Daoy (cell line): ENCODE results near the gene STAC3. TPM values are rescaled to one million over a fixed set of nuclear protein-coding genes. Genes with fewer than 3 reads are reported as not detected.
A peak's percentile ranks its signal among the peaks of the same experiment; 100 is the strongest.

Source experiments
- DNase-seq: peaks from one replicate; pipeline ENCODE4 v3.0.0-alpha.2; 2015; ENCODE audit warnings: low read depth
- total RNA-seq: library from RNA; depleted of rRNA; stranded (reverse); fragments of >200 nt; shearing (Covaris generic); gene quantifications from 2 replicates; pipeline ENCODE4 v1.2.3, GENCODE V29; 2014

Gene STAC3
- total RNA-seq, 1 experiment from 2014 or later, result 0.69 TPM

DNA sequence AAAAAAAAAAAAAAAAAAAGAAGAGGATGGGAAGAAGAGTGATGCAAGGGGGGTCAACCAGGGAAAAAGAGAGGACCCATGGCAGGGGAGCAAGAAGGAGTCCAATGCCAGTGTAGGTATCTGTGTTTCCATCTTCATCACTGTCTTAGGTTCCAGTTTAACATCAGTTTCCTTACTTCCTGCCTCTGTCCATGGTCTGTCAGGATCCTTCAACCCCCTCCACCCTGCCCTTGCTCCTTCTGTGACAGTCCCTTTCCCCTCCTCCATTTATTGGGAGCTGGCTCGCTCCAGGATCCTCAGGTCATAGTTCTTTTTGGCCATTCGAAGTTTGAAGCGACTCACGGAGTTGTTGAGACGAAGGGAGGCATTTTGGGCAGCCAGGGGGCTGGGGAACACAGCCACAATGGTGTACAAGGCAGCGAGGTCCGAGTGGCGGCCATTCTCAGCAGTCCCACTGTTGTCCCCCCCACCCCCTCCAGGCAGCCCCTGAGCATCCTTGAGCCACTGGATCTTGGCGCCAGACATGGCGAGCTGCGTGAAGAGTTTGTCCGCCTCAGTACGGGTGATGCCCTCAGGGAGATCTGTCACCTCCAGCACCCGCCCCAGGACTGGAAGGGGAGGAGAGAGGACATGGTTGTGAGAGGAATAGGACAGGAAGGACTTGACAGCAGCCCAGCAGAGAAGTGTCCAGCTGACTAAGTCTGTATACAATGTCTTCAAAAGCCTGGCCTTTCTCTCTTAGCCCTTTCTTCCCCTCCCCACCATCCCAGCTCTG, 3.7 kb upstream of the STAC3 start:
- no peak for DNase-seq

DNA sequence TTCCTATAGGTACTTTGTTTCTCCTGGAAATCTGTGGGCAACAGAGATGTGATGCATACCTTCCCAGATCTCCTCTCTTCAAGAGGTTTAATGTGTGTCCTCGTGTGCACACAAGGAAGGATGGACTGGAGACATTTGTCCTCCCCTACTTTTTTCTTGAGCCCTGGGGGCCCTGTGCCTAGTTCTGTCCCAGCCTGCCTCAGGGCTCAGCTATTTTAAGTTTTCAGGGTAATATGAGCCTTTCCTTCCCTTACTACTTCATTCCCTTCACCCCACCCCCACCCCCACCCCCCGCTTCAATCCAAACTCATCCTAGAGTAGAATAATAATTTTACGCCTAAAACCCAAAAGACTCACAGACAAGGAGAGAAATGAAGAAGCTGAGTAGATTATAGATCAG, 446 bp downstream of the STAC3 start:
- DNase-seq, result no peak

- no peak for DNase-seq
These were observed 1.8 kb downstream of the STAC3 start for GRCh38 chr12:57248934-57249742.

DNA sequence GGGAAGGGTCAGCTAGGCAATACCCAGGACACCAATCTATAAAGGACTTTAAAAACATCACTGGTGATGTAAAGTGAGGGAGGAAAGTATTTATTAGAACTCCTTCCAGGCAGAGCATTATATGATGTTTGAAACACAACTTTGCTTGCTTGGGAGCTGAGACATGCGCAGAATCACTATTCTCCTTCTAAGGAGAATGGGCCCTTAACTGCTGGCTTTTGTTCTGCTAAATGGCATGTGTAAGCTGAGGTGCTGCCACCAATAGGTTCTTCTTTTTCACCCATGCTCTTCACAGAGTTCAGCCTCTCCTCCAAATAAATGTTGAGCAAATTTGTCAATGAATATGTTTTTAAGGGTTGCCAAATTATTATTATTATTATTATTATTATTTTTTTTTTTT, 3.9 kb downstream of the STAC3 start:
- no peak for DNase-seq

DNA sequence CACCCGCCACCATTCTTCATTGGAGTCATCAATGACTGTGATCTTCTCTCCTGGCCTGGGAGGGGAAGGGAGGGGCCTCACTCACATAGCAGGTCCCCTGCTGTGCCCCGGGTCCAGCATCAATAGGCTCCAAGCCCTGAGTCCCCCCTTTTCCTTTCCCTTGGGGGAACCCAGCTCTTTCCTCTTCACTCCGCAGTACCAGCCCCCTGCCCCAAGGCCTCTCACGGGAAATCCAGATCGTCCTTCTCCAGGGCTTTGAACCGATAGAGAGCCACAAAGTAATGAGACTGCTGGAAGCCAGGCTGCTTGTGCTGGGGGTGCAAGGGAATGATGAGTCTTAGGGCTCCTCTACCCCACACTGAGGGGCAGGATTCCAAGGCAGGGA, 6.7 kb downstream of the STAC3 start:
- no peak for DNase-seq

DNA sequence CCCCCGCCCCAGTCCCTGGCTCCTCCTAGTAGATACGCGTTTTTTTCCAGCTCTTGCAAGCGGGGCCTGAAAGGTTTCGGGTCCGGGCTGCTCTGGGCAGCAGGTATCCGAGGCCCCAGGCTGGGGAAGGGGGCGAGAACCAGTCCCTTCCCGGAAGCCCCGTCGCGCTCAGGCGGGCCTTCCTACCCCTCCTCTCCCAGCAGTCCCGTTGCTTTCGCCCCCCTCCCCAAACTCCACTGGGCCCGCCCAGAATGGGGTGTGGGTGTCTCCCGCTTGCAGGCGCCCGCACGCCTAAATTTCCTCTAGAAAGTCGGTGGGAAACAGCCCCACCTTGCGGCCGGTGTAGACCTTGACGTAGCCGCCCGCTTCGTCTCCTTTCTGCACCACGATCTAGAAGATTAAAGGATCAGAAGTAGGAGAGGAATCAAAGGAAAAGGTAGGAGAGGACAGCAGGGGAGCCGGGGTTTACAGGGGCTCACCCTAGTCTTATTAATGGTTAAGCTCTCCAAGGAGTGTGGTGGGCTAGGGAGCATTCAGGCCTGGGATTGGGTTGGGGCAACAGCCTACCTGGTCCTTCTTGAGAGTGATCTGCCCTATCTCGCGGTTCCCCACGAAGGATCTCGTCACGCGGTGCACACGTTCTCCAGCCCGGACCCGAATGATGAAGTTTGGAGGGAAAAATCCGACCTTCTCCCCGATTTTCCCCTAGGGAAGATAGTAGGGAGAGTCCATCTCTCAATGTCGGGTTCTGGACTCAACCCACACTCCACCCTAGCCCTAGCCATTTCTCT, 7.3 kb downstream of the STAC3 start:
- peak; percentile 78 for DNase-seq

DNA sequence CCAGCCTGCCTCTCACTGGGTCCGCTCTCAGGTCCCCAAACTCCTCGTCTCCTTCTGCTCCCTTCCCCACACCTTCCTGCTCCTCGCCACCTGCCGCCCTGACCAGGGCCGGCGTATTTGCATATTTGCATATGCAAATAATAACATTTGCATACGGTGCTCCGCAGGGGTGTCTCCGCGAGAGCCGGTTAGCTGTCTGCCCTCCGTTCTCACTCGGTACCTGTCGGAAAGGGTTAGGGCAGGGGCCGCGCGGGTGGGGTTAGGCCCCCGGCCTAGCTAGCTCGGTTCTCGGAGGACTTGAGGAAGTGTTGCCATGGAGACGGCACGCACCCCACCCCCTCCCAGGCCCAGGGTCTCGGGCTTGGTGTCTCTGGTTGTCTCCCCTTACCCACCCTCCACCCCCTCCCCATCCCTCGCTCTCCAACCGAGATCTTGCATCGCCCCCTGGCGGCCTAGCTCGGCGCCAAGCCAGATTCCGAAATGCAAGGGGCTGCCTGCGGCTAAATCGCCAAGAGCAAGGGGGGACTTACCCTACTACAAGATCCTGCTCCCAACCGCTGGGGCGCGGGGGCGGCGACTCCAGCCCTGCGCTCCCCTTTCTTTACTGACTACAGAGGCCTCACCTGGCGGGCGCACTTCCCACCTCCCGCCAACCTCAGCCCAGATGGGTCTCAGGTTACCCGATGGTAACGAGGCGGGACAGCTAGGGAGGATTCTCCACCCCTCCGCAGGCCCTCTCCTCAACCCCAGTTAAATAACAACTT, 8.1 kb downstream of the STAC3 start:
- DNase-seq, result peak; percentile 74

DNA sequence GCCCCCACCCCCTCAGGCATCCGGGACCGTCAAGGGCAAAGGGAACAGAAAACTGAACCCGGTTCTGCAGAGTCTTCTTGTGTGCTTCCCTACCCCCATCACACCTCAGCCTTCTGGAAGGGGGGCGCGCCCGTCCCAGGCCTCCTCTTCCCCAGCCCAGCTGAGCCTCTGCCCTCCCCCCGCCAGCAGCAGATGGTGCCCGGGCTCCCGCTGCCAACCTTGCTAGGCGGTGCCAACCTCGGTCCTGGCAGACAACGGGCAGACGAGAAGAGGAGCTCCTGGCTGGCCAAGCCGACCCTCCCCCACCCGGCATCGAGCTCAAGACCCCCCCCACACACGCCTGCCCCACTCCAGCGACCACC, 8.7 kb downstream of the STAC3 start:
- DNase-seq, result no peak

- DNase-seq, result no peak
These were observed 9.3 kb downstream of the STAC3 start for GRCh38 chr12:57241402-57242310.

DNA sequence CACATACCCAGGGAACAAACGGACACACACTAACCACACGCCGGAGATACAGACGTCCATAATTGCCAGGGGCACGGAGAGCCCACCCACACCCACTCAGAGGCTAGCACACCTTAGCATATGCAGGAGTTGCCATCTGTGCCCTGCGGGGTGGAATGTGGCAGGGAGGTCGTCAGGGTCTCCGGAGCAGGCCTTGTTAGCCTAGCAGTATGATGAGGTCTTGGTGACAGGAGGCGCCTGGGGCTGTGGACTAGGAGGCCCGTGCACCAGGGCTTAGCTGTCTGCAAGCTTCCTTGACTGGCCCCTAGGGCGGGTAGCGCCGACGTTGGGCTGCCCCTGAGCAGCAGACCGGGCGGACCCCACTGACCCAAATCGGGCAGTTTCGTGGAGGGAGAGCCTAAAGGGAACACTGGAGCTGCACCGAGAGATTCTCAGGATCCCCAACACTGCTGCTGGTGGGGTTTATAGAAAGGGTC, 10.0 kb downstream of the STAC3 start:
- peak; percentile 57 for DNase-seq

- peak; percentile 66 for DNase-seq
These were observed 10.7 kb downstream of the STAC3 start for GRCh38 chr12:57240066-57240921.

GRCh38 chr12:57239587-57240065, 11.4 kb downstream of the STAC3 start:
- peak; percentile 49 for DNase-seq

DNA sequence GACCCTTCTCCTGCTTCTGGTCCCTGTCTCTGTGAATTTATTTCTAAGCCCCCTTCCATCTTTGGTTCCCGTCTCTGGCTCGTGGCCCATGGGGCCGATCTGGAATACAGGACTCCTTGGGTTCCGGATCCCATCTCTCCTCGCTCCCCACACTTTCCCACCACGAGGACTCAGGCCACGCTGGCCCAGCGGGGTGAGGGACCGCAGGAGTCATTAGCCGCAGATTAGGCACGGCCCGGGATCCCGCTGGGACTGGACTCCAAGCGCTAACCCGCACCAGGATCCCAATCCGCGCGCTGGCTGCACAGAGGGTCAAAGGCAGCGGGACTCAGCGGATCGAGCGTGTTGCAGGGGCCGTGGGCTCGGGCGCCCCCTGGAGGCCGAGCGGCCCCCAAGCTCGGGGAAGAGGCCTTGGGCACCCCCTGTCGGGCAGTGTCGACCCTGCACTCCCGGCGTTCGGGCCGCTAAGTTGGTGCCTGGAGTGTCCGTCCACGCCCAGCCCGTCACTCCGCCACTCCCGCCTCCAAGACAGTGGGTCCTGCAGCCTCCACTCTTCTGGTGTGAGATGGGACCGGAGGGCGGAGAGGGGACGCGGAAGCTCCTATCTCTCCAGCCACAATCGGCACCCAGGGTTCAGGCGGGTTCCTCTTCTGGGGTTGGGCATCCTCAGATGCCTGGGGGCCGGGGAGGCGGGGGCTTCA, 12.0 kb downstream of the STAC3 start:
- peak; percentile 91 for DNase-seq

DNA sequence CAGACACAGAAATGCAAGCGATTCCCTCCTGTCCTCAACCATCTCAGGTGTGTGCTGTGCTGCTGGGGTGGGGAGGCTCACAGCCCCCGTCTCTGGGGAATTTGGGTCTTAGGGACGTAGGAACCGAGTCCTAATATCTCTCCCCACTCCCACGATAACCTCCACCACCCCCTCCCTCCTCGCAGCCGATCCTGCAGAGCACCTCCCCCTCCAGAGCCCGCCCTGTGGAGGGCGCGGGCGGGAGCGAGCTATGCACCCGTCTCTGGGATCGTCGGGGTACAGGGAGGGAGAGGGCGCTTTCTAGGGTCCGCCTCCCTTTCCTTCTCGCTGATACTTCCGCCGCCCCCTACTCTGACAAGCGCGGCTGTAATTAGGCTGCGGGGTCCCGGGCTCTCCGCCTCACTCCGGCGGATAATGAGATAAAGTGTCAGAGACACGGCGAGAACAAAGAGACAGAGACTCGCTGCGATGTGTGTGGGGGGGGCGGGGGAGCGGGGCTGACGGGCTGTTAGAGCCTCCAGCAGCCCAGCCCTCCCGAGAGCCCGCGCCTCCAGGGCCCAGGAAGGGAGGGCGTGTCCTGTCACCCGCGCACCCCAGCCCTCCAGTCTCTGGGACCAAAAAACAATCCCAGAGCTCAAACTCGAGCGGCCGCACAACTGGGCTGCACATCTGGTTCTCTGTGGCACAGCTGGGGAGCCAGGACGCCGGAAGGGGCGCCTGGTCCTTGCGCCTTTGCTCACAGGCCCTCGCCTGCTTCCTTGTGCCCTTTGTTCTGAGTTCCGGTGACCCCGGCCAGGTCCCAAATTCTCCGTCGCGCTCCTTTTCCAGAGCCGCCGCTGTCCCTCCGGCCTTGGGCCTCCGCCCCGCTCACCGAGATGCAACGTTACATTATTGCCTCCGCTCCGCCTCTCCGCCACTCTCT, 12.8 kb downstream of the STAC3 start:
- peak; percentile 64 for DNase-seq

DNA sequence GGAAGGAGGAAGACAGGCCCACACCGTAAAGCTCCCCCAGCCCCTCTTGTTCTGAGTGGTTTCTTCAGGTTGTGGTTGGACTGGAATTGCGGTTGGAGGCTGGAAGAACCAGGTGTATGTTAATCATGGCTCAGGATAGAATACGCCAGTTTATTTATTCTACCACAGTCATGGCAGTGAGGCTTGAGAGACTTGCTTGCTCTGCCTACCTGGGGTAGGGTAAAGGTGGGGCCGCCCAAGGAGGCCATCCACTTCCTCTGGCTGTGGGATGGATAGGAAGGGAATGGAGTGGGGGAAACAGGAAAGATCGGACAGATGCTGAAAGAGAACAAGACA, 13.4 kb downstream of the STAC3 start:
- no peak for DNase-seq

GRCh38 chr12:57236925-57237595, 13.9 kb downstream of the STAC3 start:
- no peak for DNase-seq
